Stimulated activated naive B cell treated with anti-CD40 and anti-IgM and Interleukin-4, amounts not matched to agents 10 μg/mL and 1 μg/mL and 100 μg/mL, for 72 hours (primary cell): ENCODE results near the gene FRAS1.
"Not testable (repeated sequence)": the region's sequence is repeated elsewhere in the genome, so short reads cannot be mapped to it uniquely, and the experiment has no call there.

Experiments used
- ATAC-seq, 2 donors: fragments of 150-1000 bp; cut with Tn5 transposase; replicated peaks; 2 replicates each; pipeline ENCODE4 v1.10.0; 2021; ENCODE audit warnings: moderate library complexity in 1 of 2
- DNase-seq: peaks from one replicate; pipeline ENCODE4 v3.0.0; 2021
- H3K27ac Mint-ChIP-seq: one replicate; pipeline ENCODE4 v1.8.0; 2022; ENCODE audit warnings: mild to moderate bottlenecking, mixed read lengths
- H3K27me3 Mint-ChIP-seq, 2 donors: one replicate each; pipeline ENCODE4 v1.8.0; 2022; ENCODE audit warnings: mixed read lengths in 2 of 2
- H3K36me3 Mint-ChIP-seq, 2 donors: one replicate each; pipeline ENCODE4 v1.8.0; 2022; ENCODE audit warnings: mixed read lengths in 2 of 2, mild to moderate bottlenecking in 1 of 2
- H3K4me1 Mint-ChIP-seq, 2 donors: one replicate each; pipeline ENCODE4 v1.8.0; 2022; ENCODE audit warnings: mixed read lengths in 2 of 2, mild to moderate bottlenecking in 1 of 2
- H3K4me3 Mint-ChIP-seq, 2 donors: one replicate each; pipeline ENCODE4 v1.8.0; 2022; ENCODE audit warnings: mild to moderate bottlenecking in 2 of 2, mixed read lengths in 2 of 2, moderate library complexity in 1 of 2
- H3K9me3 Mint-ChIP-seq, 2 donors: one replicate each; pipeline ENCODE4 v1.8.0; 2022; ENCODE audit warnings: mixed read lengths in 2 of 2, mild to moderate bottlenecking in 1 of 2

FRAS1 gene

DNA sequence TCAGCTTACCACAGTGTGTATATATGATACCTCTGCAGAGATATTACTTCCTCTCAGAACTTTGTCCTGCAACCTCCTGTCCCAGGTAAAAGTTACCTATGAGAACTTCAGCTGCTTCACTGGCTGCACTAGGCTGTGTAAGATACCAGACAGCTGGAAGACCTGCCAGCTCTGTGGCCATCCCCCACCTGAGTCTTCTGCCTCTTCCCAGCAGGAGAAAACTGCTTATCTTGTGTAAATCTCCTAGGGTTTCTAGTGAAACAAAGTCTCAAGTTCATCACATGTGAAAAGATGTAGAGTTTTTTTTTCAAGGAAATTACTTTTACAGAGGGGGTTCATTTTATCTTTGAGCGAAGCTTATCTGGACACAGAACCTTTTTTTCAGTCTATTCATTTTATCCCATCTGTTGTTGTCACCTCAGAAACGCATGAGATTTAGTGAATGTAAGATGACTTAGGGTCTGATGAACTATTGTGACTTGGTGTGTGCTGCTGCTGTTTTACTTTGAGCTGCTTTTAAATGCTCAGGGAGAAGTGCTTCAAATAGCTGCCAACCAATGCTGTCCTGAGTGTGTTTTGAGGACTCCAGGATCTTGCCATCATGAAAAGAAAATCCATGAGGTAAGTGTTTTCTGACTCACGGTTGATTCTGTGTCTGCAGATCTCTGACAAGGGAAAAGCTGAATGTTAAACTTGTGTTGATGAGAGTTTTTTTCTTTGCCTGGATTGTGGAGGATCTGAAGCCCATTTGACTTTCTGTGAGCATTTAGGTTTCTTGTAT is 187.8 kb downstream of the FRAS1 start:
- DNase-seq: no peak
- H3K27ac Mint-ChIP-seq: no peak overlapping the region
- ATAC-seq: no peak
- peaks cover 4 to 13% of the 10 kb centered on the region in 2 donors for H3K27me3 Mint-ChIP-seq
- no peak overlapping the region for H3K4me3 Mint-ChIP-seq
- no peaks in the 10 kb centered on the region for H3K36me3 Mint-ChIP-seq
- no peaks in the 10 kb centered on the region for H3K4me1 Mint-ChIP-seq
- H3K9me3 Mint-ChIP-seq: no peaks in the 10 kb centered on the region

DNA sequence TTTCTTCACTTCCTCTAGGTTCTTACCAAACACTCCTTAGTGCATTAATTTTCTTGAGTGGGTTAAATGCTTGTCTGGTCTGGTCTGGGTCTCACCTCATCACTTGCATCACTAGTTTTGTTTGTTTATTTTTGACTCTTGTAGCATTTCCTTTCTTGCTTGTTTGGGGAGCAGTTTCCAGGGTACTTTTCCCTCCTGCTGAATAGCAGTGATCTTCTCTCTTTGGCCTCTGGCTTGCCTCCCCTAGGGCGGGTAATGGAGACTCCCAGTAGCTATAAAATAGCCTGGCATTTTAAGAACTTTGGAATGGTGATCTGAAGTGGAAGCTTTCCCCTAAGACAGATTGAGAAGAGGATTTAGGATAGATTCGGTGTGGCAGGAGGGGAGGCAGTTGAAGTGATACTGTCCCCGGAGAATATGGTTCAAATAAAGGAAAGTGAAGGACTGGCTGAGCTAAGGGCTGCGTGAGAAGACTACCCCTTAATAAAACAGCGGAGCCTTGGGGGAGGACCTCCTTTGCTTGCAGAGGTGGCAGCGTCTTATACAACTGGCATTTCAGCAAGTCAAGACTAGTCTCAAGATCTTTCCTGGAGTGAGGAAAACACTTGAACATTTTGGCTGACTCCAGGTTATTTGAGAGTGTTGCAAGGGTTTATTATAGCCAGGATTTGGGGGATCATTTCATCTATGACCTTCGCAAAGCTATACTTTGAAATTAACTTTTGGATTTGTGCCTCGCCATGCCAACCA is 190.6 kb downstream of the FRAS1 start:
- peaks cover 0 to 1% of the 10 kb centered on the region in 2 donors for H3K4me1 Mint-ChIP-seq
- no peaks in the 10 kb centered on the region for H3K36me3 Mint-ChIP-seq
- H3K27me3 Mint-ChIP-seq: peaks cover 4 to 13% of the 10 kb centered on the region in 2 donors
- ATAC-seq (no peak), DNase-seq (no peak)
- H3K27ac Mint-ChIP-seq: no peak overlapping the region
- H3K4me3 Mint-ChIP-seq: no peak overlapping the region
- peaks cover 6 to 10% of the 10 kb centered on the region in 2 donors for H3K9me3 Mint-ChIP-seq

DNA sequence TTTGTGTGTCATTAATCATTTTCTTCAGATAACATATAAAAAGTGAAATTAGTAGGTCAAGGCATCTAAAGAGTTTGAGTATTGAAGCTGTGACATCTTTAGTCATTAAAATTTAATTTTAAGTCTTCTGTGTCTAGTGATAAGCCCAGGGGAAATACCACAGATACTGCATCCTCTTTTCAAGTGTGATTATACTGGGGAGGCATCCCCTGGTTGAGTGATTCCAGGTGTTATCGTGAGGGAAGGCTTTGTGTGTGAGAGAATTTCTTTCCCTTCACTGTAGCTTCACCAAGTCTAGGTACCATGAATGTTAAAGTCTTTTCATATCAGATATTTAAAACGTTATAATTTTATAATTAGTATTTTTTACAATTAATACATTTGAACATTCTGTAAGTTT is 193.4 kb downstream of the FRAS1 start:
- peaks cover 4 to 13% of the 10 kb centered on the region in 2 donors for H3K27me3 Mint-ChIP-seq
- H3K4me1 Mint-ChIP-seq: peaks cover 0 to 1% of the 10 kb centered on the region in 2 donors
- DNase-seq (no peak), ATAC-seq (peak; percentile 66 to 68)
- no peak overlapping the region for H3K4me3 Mint-ChIP-seq
- H3K9me3 Mint-ChIP-seq: peaks cover 14 to 15% of the 10 kb centered on the region in 2 donors
- H3K36me3 Mint-ChIP-seq: no peaks in the 10 kb centered on the region
- H3K27ac Mint-ChIP-seq: no peak overlapping the region

DNA sequence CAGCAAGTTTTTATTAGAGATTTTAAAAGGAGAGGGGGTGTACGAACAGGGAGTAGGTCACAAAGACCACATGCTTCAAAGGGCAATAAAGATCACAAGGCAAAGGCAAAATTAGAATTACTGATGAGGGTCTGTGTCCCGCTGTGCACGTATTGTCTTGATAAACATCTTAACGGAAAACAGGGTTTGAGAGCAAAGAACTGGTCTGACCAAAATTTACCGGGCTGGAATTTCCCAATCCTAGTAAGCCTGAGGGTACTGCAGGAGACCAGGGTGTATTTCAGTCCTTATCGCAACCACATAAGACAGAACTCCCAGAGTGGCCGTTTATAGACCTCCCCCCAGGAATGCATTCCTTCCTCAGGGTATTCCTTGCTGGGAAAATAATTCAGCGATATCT is 195.7 kb downstream of the FRAS1 start:
- H3K36me3 Mint-ChIP-seq, DNase-seq, H3K27me3 Mint-ChIP-seq, H3K27ac Mint-ChIP-seq, H3K4me3 Mint-ChIP-seq, H3K4me1 Mint-ChIP-seq, ATAC-seq: not testable (repeated sequence)
- H3K9me3 Mint-ChIP-seq: peaks cover 14 to 15% of the 10 kb centered on the region in 2 donors

DNA sequence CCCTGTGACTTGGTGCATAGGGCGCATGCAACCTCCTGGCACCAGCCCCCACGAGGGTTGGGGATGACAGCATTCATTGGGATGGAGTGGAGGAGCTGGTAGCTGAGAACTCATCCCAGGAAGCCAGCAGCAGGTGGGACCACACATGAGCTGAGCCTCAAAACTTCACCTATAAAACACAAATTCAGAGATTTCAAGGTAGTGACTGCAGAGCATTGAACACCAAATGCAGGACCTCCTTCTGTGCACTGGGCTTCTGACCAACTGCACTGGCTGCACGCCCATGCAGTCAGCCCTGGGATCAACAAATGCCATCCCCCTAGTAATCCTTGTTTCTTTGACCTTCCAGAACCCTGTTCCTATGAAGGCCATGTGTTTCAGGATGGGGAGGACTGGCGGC is 197.8 kb downstream of the FRAS1 start:
- Mint-ChIP-seq H3K36me3 (no peaks in the 10 kb centered on the region), H3K4me1 (peaks cover 0 to 1% of the 10 kb centered on the region in 2 donors), H3K9me3 (peaks cover 14 to 15% of the 10 kb centered on the region in 2 donors), H3K4me3 (no peak overlapping the region), H3K27ac (no peak overlapping the region), H3K27me3 (no peaks in the 10 kb centered on the region)
- ATAC-seq (no peak), DNase-seq (no peak)

DNA sequence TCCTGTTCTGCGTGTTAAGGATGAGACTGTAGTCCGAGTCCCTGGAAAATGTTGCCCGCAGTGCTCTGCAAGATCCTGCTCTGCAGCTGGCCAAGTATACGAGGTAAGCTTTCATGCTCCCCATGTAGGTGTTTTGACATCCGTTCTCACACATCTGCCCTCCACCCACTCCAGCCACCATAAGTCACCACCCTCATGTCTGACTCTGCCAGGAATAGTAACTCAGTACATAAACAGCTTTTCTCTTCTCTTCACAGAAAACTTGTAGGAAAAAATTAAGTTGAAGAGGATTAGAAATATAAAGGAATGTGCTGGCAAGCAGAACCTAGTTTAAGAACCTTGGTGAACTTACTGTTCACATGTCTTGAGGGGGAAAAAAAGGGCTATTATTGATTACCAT is 207.9 kb downstream of the FRAS1 start:
- Mint-ChIP-seq H3K4me1 (no peaks in the 10 kb centered on the region), H3K27me3 (peaks cover 4 to 16% of the 10 kb centered on the region in 2 donors), H3K4me3 (no peak overlapping the region), H3K27ac (no peak overlapping the region), H3K36me3 (no peaks in the 10 kb centered on the region), H3K9me3 (peaks cover 2 to 3% of the 10 kb centered on the region in 2 donors)
- ATAC-seq (no peak), DNase-seq (no peak)

DNA sequence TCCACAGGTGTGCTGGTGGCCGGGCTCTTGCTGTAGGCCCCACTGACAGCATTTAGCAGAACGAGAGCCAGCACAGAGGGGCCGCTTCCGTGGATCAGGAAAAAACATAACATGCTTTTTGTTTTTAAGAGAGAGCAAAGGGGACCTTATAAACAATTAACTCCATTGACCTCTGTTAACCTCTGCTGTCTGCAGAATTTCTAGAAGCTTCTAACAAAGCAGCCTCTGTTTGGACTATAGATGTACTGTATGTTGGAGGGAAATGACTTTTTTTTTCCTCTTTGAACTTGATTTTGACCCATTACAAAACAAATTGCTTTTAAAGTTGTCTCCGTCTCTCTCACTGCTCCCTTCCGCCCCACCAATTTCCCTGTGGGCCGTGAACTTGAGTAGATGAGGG is 210.7 kb downstream of the FRAS1 start:
- ATAC-seq: no peak
- no peak overlapping the region for H3K27ac Mint-ChIP-seq

DNA sequence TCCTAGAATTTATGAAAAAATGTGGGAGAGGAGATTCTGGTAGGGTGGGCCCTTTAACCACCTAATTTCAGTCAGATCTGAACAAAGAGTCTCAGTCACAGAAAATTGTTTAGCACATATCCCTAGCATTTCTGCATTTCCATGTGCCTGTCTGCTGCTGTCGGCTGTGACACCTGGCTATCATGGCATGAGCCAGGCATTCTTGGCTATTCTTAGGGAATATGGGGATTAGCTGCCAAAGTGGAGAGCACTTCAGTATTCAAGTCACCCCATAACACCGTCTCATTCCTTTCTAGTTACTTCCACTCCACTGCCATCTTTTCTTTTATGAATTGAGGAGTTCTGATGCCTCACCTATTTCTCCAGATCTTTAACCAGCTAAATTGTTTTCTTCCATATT is 211.5 kb downstream of the FRAS1 start:
- Mint-ChIP-seq H3K27ac (no peak overlapping the region), H3K4me1 (no peaks in the 10 kb centered on the region), H3K36me3 (no peaks in the 10 kb centered on the region), H3K4me3 (no peak overlapping the region), H3K27me3 (peaks cover 4 to 16% of the 10 kb centered on the region in 2 donors), H3K9me3 (peaks cover 3 to 7% of the 10 kb centered on the region in 2 donors)
- ATAC-seq: no peak
- DNase-seq: no peak

More for the DNA sequence above, 210.7 kb downstream of the FRAS1 start:
- Mint-ChIP-seq H3K27me3 (peaks cover 4 to 19% of the 10 kb centered on the region in 2 donors), H3K4me1 (no peaks in the 10 kb centered on the region), H3K9me3 (peaks cover 3 to 4% of the 10 kb centered on the region in 2 donors), H3K36me3 (no peaks in the 10 kb centered on the region), H3K4me3 (no peak overlapping the region)
- DNase-seq: no peak

DNA sequence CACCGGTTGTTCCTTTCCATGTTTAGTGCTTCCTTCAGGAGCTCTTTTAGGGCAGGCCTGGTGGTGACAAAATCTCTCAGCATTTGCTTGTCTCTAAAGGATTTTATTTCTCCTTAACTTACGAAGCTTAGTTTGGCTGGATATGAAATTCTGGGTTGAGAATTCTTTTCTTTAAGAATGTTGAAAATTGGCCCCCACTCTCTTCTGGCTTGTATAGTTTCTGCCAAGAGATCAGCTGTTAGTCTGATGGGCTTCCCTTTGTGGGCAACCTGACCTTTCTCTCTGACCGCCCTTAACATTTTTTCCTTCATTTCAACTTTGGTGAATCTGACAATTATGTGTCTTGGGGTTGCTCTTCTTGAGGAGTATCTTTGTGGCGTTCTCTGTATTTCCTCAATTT is 218.3 kb downstream of the FRAS1 start:
- DNase-seq, H3K4me3 Mint-ChIP-seq, H3K36me3 Mint-ChIP-seq, ATAC-seq, H3K27ac Mint-ChIP-seq, H3K4me1 Mint-ChIP-seq: not testable (repeated sequence)
- H3K9me3 Mint-ChIP-seq: peaks cover 11 to 14% of the 10 kb centered on the region in 2 donors
- H3K27me3 Mint-ChIP-seq: peaks cover 3 to 23% of the 10 kb centered on the region in 2 donors

DNA sequence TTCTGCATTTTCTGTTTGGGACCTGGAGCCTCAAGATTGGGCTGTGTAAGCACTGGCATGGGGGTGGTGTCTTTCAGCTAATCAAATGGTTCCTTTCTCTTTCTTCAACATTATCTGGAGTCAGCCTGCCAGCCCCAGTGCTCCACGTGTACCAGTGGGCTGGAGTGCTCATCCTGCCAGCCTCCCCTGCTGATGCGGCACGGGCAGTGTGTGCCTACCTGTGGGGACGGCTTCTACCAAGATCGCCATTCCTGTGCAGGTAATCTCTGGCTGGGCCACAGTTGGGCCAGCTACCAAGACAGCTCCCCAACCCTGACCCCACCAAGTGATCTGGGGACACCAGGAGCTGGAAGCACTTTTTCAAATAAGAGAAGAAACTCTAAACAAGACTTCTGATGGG is 229.2 kb downstream of the FRAS1 start:
- Mint-ChIP-seq H3K36me3 (no peaks in the 10 kb centered on the region), H3K9me3 (no peaks in the 10 kb centered on the region), H3K27me3 (peaks cover 12 to 22% of the 10 kb centered on the region in 2 donors), H3K4me1 (peaks cover 0 to 3% of the 10 kb centered on the region in 2 donors), H3K4me3 (no peak overlapping the region), H3K27ac (no peak overlapping the region)
- DNase-seq (no peak), ATAC-seq (no peak)

DNA sequence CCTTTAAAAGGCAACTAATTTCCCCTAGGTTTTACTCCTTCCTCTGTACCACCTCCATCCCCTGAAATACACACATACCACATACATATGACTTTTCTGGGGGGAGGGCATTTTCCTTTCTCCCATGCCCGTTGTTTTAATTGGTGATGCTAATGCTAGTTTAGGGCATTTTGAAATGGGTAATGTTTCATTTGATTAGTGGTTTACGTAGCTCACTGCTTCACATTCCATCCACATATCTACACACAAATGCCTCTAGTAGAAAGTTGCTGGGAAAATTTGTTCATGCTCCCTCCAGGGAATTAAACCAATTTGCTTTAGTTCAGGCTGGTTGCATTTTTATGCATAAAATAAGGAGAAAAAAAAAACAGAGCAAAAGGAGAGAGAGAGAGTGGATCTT is 231.2 kb downstream of the FRAS1 start:
- ATAC-seq (no peak), DNase-seq (no peak)
- H3K4me1 Mint-ChIP-seq: peaks cover 0 to 8% of the 10 kb centered on the region in 2 donors
- H3K36me3 Mint-ChIP-seq: no peaks in the 10 kb centered on the region
- peaks cover 7 to 9% of the 10 kb centered on the region in 2 donors for H3K27me3 Mint-ChIP-seq
- no peak overlapping the region for H3K27ac Mint-ChIP-seq
- no peaks in the 10 kb centered on the region for H3K9me3 Mint-ChIP-seq
- H3K4me3 Mint-ChIP-seq: no peak overlapping the region

DNA sequence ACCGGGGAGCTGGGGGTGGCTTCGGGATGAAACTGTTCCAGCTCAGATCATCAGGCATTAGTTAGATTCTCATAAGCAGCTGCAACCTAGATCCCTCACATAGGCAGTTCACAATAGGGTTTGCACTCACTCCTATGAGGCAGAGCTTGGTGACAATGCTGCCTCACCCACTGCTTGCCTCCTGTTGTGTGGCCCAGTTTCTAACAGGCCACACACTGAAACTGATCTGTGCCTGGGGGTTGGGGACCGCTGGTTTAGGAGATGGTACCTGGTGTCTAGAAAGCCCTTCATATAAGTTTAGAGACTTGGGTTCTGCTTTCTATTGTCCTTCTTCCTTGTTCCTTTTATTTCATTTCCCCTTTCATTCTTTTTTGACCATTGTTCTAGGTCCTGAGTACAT is 234.2 kb downstream of the FRAS1 start:
- Mint-ChIP-seq H3K36me3 (no peaks in the 10 kb centered on the region), H3K9me3 (no peaks in the 10 kb centered on the region), H3K27me3 (peaks cover 2 to 4% of the 10 kb centered on the region in 2 donors), H3K4me1 (peaks cover 0 to 8% of the 10 kb centered on the region in 2 donors), H3K4me3 (no peak overlapping the region), H3K27ac (no peak overlapping the region)
- peak in 1 of 2 donors; percentile 20 for ATAC-seq
- DNase-seq: no peak

DNA sequence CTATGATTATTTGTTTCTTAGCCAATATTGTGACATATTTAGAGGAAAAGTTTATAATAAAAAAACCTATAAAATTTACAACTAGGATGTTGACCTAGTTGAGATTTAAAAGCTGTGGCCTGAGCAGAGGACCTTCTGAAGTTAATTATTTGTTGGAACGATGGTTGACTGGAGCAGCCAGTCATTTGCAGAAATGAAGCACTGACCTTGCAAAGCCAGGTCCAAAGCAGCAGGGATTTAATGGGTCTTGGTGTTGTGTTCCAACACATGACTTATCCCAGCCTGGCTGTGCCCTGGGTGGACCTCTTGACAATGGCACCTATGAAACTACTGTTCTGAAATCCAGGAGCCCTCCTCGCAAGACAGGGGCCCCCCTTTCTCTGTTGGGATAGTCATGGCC is 235.2 kb downstream of the FRAS1 start:
- Mint-ChIP-seq H3K4me3 (no peak overlapping the region), H3K36me3 (no peaks in the 10 kb centered on the region), H3K4me1 (peaks cover 3 to 17% of the 10 kb centered on the region in 2 donors), H3K27ac (no peak overlapping the region), H3K9me3 (no peaks in the 10 kb centered on the region), H3K27me3 (peaks cover 0 to 5% of the 10 kb centered on the region in 2 donors)
- ATAC-seq (no peak), DNase-seq (no peak)

DNA sequence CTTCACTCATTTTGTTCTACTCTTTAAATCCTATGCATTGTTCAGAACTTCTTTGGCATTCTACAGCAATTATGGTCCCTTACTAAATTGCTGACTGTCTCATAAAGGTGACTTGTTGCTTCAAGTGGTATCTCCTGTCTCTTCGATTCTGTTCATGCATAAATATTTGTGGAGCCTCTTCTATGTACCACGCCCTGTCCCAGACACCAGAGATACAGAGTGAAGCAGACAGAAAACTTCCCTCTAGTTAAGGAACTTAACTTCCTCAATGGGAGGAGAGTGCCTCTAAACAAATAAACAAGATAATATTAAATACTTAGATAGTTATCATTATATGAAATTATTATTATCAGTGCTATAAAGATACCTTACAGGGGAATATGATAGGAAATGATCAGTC is 235.7 kb downstream of the FRAS1 start:
- Mint-ChIP-seq H3K4me3 (no peak overlapping the region), H3K4me1 (peaks cover 3 to 17% of the 10 kb centered on the region in 2 donors), H3K27me3 (peaks cover 0 to 5% of the 10 kb centered on the region in 2 donors), H3K27ac (no peak overlapping the region), H3K9me3 (no peaks in the 10 kb centered on the region), H3K36me3 (no peaks in the 10 kb centered on the region)
- no peak for ATAC-seq
- DNase-seq: no peak

DNA sequence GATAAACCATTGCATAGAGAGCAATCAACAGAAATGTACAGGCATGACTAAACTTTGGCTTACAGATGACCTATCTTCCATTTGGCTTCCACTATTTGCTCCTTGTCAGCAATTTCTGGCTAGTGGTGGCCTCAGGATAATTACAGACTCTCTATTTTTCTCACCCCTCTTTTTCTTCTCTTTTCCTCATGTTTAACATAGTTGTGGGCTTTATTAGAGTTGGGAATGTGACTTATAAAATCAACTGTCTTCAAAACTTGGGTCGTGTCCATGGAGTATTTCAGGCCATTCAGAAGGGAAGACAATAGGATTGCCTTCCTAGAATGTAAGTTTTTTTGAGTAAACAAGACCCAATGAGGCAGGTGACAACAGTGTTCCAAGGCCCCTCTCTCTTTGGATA is 236.2 kb downstream of the FRAS1 start:
- peaks cover 0 to 5% of the 10 kb centered on the region in 2 donors for H3K27me3 Mint-ChIP-seq
- no peaks in the 10 kb centered on the region for H3K36me3 Mint-ChIP-seq
- DNase-seq: no peak
- H3K27ac Mint-ChIP-seq: no peak overlapping the region
- peaks cover 3 to 17% of the 10 kb centered on the region in 2 donors for H3K4me1 Mint-ChIP-seq
- no peak overlapping the region for H3K4me3 Mint-ChIP-seq
- ATAC-seq: no peak
- H3K9me3 Mint-ChIP-seq: no peaks in the 10 kb centered on the region
